NCI-H526 (cell line): Measurements from ENCODE around the gene ITPR3.

Experiments
- DNase-seq, 2 experiments: peaks; one replicate each; lab custom pipeline; 2025; lab: John Stamatoyannopoulos, UW

Gene ITPR3

DNA sequence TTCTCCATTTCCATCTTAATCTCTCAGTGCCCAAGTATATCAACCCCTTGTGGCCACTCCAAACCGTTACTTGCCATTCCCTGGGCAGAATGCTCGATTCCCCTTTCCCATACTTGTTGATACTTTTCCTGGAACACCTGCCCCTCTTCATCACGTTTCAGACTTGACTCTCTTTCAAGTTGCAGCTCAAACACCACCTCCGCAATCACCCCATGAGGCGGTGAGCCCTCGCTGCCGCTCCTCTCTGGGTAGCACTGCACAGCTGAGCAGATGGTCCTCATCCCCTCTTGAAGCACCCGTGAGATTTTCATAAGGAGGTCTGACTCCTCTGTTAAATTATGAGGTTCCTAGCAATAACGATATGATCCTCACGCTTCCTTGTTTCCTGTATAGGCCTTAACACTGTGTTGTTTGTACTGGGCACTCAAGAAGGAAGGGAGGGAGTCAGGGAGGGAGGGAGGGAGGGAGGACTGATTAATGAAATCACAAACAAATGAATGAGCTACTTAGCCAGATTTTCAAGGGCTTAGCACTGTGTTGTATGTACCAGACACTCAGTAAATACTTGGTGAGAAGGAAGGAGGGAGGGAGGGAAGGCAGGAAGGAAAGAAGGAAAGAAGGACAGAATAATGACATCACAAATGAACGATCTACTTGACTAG is 98.3 kb downstream of the ITPR3 start:
- no peak for DNase-seq

DNA sequence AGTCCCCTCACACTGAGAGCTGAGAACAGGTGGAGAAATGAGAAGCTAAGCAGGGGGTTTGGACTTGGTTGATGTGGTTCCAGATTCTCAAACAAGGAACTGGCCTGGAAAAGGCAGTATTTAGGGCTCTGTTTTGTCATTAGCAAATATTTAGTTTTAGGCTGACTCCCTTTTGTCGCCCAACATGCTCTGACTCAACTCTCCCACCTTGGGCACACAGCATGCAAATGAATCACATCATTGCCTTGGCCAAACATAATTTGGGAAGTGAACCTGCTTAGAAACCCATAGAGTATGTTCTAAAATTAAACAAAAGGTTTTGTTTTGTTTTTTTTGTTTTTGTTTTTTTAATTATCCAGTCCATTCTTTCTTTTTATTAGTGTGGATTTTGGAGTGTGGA is 99.9 kb downstream of the ITPR3 start:
- peak; percentile 45 to 49 for DNase-seq

DNA sequence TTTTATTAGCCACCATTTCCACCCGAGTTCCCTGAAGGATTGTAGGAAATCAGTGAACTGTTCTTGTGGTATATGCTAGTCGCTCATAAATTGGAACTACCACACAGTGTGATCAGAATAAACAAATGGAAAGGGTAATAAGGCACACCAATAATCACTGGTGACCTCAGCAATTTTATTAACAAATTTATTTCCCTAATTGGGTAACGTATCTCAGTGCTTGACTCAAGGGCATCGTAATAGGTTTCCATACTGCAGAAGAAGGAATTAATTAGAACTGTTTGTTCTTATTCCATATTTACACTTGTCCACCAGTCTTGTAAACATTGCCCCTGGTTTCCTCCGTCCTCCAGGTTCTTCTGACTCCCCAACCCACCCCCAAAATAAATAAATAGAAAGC is 100.4 kb downstream of the ITPR3 start:
- DNase-seq = peak; percentile 89 to 91

DNA sequence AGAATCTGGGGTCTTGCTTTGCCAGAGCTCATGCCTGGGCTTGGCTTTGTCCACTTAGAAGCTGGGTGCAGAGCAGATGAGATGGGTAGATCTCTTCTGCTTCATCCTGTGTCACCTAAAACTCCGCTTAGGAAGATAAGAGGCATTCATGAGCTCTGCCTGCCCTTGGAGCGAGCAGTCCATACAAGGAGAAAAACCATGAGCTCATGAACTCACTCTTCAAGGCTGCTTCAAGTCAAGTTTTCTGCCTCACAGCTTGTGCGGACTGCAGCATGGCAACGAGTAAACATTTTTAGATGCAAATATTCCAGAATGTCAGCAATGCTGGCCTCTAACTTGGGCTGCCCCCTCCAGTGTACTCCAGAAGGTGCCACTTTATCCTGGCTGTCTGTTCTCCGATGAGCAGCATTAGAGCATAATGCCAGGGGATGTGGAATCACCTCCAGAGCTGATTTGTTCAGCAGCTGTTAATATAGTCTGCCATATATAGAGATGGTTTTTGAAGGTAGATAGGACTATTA is 101.0 kb downstream of the ITPR3 start:
- DNase-seq = peak; percentile 28 to 43

DNA sequence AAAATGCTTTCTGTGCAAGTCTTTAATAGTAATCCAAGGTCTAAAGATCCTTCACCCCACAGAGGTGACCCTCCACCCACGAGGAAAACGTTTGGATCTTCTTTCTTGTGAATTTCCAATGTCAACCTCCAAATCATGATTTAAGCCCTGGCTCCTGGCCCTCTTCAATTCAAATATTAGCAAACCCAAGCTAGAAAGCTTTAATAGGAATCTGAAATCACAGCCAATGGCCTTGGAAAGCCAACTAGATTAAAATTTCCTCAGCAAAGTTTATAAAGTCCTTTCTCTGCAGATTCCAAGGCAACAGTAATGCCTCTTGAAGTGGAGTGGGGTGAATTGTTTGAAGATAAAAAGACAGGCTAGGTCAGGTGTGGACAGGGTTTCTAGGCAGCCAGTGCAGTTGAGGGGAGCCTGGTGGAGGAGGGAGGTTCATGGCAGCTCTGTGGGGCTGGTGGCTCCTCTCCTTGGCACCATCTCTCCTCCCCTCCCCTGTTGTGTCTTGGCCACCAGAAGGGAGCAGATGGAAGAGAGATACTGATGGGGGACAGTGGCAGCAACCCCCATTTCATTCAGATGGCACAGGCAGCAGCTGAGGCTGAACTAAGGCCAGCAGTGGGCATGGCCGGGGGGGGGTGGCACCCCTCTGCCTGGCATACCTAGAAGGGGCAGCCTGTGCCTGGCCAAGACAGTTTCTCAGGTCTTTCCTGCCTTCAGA is 102.4 kb downstream of the ITPR3 start:
- no peak for DNase-seq

DNA sequence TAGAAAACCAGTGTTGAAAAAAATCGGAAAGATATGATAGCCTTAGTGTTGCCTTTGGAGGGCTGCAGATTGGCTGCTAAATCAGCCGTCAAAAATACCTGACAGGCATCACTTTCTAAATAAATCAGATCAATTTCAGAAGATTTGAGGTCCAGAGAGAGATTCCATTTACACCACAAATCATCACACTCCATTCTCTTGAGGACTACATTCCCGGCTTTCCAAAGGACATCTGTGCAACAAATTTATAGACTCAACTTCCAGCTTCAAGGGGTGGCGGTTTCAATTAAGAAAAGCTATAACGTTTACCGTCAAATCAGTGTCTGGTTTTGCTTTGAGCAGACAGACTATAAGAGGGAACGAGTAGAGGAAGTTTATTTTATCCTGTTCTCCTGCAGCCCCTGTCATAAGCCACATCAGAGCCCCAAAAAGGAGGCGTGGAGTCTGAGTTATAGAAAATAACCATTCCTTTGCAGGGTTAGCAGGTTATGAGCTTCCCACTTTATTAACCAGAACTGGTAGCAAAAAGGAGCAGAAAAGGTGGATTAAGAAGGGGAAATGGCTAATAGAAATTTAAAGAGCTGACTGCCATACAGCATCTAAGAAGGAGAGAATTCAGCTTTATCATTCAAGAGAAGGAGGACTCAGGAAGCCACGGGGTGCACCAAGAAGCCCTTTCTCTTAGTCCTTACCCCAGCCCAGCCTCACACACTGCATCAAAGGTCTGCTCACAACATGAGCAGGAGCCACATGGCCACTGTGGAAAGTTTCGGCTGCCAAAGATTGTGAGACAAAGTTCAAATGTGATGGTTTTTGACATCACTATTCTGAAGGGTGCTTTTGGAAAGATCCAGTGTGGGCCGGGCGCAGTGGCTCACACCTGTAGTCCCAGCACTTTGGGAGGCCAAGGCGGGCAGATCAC is 103.2 kb downstream of the ITPR3 start:
- no peak for DNase-seq

DNA sequence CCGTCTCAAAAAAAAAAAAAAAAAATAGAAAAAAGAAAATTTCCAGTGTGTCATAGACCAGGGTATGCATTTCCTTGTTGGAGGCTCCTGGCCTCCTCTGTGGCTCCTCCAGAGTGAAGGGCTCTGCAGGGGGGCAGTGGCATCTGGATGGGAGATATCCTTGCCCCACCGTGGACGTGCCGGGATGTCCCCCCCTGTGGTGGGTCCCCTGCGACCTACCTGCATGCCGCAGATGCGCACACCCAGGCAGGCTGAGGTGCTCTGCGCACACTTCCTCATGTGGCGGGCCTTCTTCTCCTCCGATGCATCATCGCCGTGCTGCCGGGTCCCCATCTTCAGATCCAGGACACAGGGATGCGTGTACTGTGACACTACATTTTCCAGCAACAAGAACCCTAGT is 104.1 kb downstream of the ITPR3 start:
- DNase-seq = no peak

DNA sequence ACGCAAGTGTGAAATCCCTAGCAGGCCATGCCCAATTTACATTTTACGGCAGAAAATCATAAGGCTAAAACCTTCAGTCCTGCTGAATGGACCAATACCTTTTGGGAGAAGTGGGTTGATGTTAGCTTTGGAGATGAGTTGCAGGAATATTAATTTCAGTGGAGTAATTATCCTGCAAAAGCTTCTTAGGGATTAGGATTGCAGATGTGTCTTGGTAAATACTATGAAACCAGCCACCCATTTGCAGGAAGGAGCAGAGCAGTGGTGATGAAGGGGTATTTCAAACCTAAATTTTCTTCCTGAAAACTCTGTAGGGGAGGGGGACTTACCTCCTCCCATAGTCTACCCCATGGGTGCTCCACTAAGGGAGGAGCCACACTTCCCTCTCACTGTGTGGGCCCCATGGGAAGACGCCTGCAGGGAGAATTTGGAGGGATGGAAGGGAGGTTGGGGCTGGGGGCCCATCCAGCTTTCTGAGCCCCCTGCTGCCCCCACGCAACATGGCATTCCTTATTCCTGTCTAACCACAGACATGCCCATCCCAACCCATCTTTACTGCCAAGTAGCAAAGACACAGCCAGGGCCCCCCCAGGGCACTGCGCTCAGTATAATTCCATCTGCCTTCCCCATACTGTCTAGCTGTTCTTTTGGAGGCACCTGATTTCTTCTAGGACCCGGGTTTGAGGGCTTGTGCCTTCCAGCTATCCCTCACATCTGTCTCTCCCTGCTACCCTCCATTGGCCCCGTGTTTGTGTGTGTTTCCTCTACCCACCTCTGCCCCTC is 105.0 kb downstream of the ITPR3 start:
- DNase-seq = no peak

DNA sequence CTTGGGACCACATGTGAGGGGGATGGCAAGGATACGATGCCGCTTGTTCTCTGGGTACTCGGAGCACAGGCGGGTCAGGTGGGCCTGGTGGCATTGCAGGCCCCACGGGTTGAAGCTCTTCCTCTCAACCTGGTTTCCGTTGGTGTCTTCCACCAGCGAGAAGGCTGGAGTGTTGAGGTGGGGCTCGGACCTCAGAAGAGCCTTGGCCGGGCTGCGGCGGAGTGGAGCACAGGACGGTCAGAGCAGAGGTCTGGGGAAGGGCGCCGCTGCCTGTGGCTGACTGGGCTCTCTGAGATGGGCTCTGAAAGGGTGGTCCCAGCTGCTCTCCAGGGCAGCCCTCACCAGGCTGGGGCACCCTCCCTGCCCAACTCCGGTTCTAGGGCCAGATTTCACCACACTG is 105.6 kb downstream of the ITPR3 start:
- no peak for DNase-seq

DNA sequence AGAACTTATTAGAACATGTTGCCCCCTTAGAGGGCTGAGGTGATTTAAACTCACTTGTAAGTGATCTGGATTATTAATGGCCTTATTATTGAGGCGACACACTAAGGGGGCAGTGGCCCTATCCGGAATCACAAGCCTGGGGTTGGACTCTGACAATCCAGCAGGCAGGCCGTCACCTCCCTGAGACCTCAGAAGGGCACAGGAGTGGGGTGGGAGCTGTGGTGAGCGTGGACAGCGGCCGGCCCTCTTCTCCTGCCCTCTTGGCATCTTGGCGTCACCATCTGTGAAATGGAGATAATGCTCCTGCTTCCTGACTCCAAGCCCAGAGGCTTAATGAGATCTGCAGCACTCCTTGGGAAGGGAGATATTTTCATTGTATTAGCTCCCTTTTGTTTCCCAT is 106.0 kb downstream of the ITPR3 start:
- no peak for DNase-seq

DNA sequence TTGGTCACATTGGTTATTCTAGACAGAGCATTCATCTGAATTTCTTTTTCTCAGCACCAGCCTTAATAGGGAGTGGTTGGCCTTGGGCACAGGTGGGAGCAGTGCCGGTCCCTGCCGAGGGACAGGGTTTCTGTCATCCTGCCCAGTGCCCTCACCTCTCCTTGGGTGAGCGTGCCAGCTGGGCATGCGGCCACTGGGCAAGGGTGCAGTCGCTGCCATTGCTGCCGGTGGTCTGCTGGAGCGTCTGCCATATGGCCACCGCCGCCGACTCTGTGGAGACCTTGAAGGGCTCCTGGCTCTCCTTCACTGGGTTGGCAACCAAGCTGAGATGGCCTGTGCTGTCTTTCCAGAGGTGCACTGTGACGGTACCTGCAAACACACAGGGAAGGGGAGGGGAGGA is 106.8 kb downstream of the ITPR3 start:
- DNase-seq = no peak

DNA sequence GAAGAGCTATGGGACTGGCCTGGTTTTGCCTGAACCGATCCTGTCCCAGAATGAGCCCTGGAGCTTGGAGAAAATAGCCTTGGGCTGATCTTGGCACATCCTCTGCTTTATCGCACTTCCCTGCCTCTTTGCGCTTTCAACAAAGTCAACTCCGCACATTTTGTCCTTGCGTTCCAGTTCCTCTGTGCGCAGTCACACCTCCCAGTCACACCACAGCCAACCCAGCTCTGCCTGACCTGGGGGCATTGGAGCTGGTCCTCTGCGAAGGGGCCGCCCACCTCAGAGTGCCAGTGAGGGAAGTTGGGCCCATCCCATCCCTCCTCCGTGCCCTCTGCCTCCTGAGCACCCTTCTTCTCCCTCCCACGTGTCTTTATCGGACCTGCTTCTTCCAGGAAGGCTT is 107.3 kb downstream of the ITPR3 start:
- DNase-seq = no peak

DNA sequence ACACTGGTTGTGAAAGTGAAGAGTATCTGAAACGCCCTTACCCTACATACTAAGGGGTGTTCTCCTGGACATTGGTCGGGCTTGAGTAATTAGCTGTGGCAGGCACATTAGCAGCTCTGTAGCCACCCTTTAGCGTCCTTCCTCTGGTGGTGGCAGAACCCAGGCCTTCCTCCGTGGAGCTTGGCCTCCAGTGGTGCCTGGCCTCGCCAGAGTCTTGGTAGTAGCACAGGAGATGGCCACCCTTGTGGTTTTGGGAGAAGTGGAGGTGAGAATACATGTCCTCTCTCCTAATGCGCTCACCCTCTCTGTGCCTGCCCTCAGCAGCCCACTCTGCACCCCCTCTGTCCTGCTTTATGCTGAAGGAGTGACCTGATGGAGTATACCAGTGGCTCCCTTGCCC is 107.9 kb downstream of the ITPR3 start:
- DNase-seq = no peak

DNA sequence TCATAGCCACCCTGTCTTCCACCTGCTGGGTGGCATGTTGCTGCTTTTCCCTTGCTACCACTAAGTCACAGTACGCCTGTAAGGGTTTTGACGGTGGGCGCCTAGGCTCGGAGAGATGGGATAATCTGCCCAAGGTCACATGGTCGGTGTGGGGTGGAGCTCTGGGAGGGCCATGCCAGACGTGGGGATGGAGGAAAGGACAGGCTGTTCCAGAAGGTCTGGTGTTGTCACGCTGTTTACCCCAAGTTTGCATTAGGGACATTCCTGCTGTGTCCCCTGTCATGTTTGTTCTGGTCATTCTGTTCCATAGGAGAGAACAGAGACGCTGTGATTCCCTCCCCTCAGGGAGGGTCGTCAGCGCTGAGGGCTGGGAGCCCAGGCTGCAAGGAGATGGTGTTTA is 109.5 kb downstream of the ITPR3 start:
- DNase-seq = no peak

DNA sequence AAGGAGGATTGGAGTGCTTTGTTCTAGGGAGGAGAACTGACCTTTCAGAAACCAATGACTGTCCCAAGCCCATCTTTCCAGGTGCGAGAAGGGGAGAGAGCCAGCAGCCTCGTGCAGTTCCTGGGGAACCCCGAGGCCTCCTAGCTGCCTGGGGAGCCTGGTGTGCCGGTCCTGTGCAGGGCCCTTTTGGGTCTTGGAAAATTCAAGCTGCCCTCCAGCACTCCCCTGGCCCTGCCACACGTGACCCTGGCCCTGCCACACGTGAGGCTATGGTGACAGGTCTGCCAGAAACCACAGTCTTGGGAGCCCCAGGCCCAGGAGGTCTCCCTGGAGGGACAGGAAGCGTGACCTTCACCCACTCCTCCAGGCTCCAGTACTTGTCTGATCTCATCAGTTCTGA is 109.9 kb downstream of the ITPR3 start:
- DNase-seq = no peak

DNA sequence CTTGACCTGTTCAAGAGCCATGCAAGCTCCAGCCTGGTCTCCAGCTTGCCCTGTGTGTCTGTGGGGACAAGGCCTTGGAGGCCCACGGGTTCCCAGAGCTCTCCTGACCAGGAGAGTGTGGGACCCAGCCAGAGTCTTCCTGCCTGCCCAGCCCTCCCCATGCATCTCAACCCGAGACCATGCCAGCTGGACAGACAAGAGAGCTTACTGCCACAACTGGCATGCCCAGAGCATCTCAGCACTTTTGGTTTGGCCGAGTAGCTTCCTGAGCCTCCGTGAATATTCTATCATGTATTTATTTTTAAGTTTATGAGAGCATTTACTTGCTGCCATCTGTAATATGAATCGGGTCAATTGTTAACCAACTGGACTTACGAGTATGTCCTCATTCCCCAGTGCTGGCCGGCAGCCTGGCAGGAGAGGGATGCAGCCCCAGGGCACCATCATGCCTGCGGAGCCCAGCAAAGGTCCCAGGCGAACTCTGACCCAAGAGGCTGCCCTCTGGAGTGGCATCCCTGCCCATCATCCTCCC is 110.7 kb downstream of the ITPR3 start:
- DNase-seq = no peak

DNA sequence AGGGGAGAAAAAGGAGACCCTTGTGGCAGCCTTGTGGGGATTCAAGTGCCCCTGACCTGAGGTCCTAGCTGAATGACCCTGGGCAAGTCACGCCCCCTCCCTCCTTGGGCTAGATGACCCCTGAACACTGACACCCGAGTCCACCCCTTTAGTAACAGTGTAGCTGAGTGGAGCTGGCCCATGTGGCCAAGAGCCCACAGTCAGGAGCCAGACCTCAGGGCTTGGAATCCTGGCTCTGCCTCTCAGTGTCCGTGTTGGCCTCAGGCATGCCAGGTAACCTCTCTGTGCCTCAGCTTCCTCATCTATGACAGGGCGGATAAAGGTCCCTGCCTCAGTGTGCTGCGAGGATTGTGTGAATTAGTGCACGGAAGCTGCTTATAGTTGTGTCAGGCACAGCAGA is 111.3 kb downstream of the ITPR3 start:
- no peak for DNase-seq

DNA sequence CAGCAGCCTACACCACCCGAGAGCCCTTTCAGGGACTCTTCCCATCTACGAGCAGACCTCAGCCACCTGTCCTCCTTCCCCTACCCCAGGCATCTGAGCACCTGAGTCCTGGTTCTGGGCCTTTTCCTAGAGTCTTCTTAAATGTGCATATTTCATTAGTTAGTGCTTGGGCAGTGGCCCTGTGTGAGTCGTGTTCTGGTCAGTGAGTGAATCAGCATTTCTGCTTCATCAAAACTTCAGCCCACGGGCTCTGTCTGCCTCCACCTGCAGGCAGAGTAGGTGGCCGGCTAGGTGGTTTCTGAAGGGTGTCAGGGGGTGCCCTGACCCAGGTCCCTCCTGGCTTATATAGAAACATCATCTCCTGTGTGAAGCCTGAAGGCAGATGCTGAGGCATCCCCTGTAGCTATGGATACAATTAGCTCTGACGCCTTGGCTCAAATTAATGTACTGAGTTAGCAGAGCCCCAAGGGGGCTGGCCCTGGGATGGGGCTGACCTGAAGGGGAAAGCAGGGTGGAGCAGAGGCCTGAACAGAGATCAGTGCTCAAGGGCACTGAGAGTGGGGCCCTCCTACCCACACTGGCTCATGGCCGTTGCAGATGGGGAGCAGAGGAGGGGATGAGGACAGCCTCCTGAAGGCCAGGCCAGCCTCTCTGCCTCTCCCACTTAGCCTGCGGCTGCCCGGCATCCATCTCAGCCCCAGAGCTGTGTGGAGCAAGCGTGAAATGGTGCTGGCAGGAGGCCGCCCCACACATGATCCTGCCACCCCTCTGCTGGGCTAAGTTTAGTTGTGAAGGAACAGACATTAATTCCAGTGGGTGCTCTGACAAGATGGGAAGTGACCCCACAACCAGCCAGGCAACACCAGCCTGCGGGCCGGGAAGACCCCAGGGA is 111.9 kb downstream of the ITPR3 start:
- DNase-seq = no peak

DNA sequence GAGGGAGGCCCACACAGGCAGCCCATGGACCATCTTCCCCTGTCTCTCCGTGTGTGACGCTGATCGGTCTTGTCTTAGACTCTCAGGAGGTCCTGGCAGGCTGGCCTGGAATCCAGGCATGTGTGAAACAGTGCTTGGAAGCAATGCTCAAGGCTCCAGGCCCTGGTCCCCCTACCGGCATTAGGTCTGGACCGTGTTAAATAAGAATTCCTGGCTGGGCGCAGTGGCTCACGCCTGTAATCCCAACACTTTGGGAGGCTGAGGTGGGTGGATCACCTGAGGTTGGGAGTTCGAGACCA is 112.5 kb downstream of the ITPR3 start:
- no peak for DNase-seq

DNA sequence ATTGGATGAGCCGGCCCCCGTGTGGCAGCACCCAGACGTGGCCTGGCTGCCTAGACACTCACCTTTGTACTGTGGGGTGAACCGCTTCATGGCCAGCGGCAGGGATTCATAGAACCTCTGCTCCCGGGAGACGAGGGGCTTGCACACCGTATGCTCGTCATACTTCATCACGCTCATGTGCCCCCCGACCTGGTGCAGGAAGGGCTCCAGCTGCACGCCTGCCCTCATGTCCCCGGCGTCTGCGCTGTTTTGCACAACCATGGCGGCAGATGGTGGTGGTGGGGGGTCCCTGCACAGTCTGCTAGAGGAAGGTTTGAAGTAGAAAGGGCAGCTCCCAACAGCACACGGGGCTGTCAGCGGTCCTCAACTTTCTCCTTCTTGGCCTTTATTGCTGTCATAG is 114.1 kb downstream of the ITPR3 start:
- DNase-seq = no peak
